Testis (tissue), 3 donors: ENCODE data around the gene ALG12. TPM values are rescaled to one million over a fixed set of nuclear protein-coding genes. Genes with fewer than 3 reads are reported as not detected.

ENCODE experiments used
- DNase-seq: peaks from one replicate; pipeline ENCODE4 v3.0.0-alpha.2; 2019
- H3K27ac ChIP-seq, 2 donors: fragments of 200-600 bp; sonication (generic); one replicate each; pipeline ENCODE4 v1.5.1; 2019
- H3K27me3 ChIP-seq: fragments of 200-600 bp; sonication (generic); one replicate; pipeline ENCODE4 v1.5.1; 2019
- H3K36me3 ChIP-seq: fragments of 200-600 bp; sonication (generic); one replicate; pipeline ENCODE4 v1.5.1; 2017; ENCODE audit warnings: low read depth; ENCODE audit errors: missing control alignments
- H3K4me1 ChIP-seq: fragments of 200-600 bp; sonication (generic); one replicate; pipeline ENCODE4 v1.5.1; 2019
- H3K4me3 ChIP-seq, 2 donors: fragments of 200-600 bp; sonication (generic); one replicate each; pipeline ENCODE4 v1.5.1; 2017 to 2019
- H3K9me3 ChIP-seq: fragments of 200-600 bp; sonication (generic); one replicate; pipeline ENCODE4 v1.5.1; 2017
- CTCF ChIP-seq, 3 experiments: fragments of 450-650 bp in 2 of 3; fragments of 200-600 bp in 1 of 3; sonication (generic) in 1 of 3; IDR thresholded peaks; one replicate each; pipeline ENCODE4 v1.5.1; 2016 to 2019; ENCODE audit warnings: antibody characterized with exemption in 3 of 3, mild to moderate bottlenecking in 2 of 3, moderate library complexity in 1 of 3
- POLR2A ChIP-seq: fragments of 450-650 bp; IDR thresholded peaks from one replicate; pipeline ENCODE4 v1.6.1; 2017; ENCODE audit warnings: antibody characterized with exemption, mild to moderate bottlenecking, moderate library complexity
- WGBS, 2 donors: methylation state at CpG; one replicate each; pipeline ENCODE4 v1.1.5; 2018; 5-methylcytosine and 5-hydroxymethylcytosine counted together
- intact Hi-C: fragments of 100-400 bp; cut with DNase I; formaldehyde crosslinking; loops from one replicate; pipeline ENCODE4 v1.15.1; 2023; ENCODE audit warnings: low total_unique reads
- polyA plus RNA-seq: library from polyadenylated mRNA; stranded (reverse); fragments of 350-450 nt; fragmentation: Illumina TruSeq; extraction: RNeasy Lipid Tissue Mini Kit (QIAGEN cat#74804); gene quantifications from one replicate; pipeline ENCODE4 v1.2.3, GENCODE V29; 2014; ENCODE audit warnings: low read depth, low replicate concordance; ENCODE audit not compliant: insufficient read depth
- total RNA-seq, 2 donors: library from RNA; depleted of rRNA; stranded (reverse); fragments of >200 nt; gene quantifications; one replicate each; pipeline ENCODE4 v1.2.3, GENCODE V29; 2016

The ALG12 gene
- total and polyA plus RNA-seq, 3 donors from 2014 or later, result 10.6 to 18.3 (median 11.9) TPM

- intact Hi-C loops, result no loop called here
- Histone ChIP-seq H3K4me1 (no peaks in the 10 kb centered on the region), H3K4me3 (no peak overlapping the region), H3K27ac (no peak overlapping the region), H3K9me3 (no peaks in the 10 kb centered on the region), H3K27me3 (no peaks in the 10 kb centered on the region), H3K36me3 (no peaks in the 10 kb centered on the region)
- 94 to 95% methylated on average over 5 of the region's 5 CpGs for WGBS, 2 donors
- DNase-seq, result no peak
- TF ChIP-seq CTCF (IDR thresholded peaks at IDR 0.05) (no peak), POLR2A (no peak)
Observed at GRCh38 chr22:49896201-49896600, 22.0 kb downstream of the ALG12 start.

GRCh38 chr22:49894322-49895054 lies 23.8 kb downstream of the ALG12 start:
- Histone ChIP-seq H3K36me3 (no peaks in the 10 kb centered on the region), H3K4me1 (no peaks in the 10 kb centered on the region), H3K4me3 (no peak overlapping the region), H3K27ac (no peak overlapping the region), H3K27me3 (no peaks in the 10 kb centered on the region), H3K9me3 (no peaks in the 10 kb centered on the region)
- 81 to 85% methylated on average over 8 of the region's 8 CpGs for WGBS, 2 donors
- intact Hi-C loops, result no loop called here
- TF ChIP-seq CTCF (IDR thresholded peaks at IDR 0.05), result no peak
- TF ChIP-seq POLR2A, result no peak
- no peak for DNase-seq

GRCh38 chr22:49893025-49893424 lies 25.2 kb downstream of the ALG12 start:
- intact Hi-C loops, result no loop called here
- no peaks in the 10 kb centered on the region for H3K36me3 ChIP-seq
- no peak overlapping the region for H3K27ac ChIP-seq
- TF ChIP-seq CTCF (IDR thresholded peaks at IDR 0.05) (no peak), POLR2A (no peak)
- H3K9me3 ChIP-seq, result no peaks in the 10 kb centered on the region
- H3K4me1 ChIP-seq, result no peaks in the 10 kb centered on the region
- no peak overlapping the region for H3K4me3 ChIP-seq
- DNase-seq, result no peak
- WGBS, 2 donors, result 82 to 96% methylated on average over 4 of the region's 4 CpGs
- no peaks in the 10 kb centered on the region for H3K27me3 ChIP-seq

GRCh38 chr22:49892226-49892899 lies 25.9 kb downstream of the ALG12 start:
- no peak for DNase-seq
- intact Hi-C loops, result no loop called here
- 93 to 95% methylated on average over 4 of the region's 4 CpGs for WGBS, 2 donors

More at GRCh38 chr22:49892226-49892899, 25.9 kb downstream of the ALG12 start:
- H3K4me1 ChIP-seq, result no peaks in the 10 kb centered on the region
- no peaks in the 10 kb centered on the region for H3K36me3 ChIP-seq
- H3K4me3 ChIP-seq, result no peak overlapping the region
- no peaks in the 10 kb centered on the region for H3K9me3 ChIP-seq
- no peaks in the 10 kb centered on the region for H3K27me3 ChIP-seq
- TF ChIP-seq POLR2A (no peak), CTCF (IDR thresholded peaks at IDR 0.05) (no peak)
- no peak overlapping the region for H3K27ac ChIP-seq
